ENCODE measurements around the gene HAPLN2. TPM values are rescaled to one million over a fixed set of nuclear protein-coding genes. Genes with fewer than 3 reads are reported as not detected.
"Not testable (repeated sequence)": the region's sequence is repeated elsewhere in the genome, so short reads cannot be mapped to it uniquely, and the experiment has no call there.

Gene HAPLN2
- total and polyA plus RNA-seq, 2 donors = 0.09 to 0.50 TPM

GRCh38 chr1:156608036-156608674 lies 11.1 kb upstream of the HAPLN2 start:
- 34% methylated on average over 7 of the region's 7 CpGs for WGBS
- no peaks in the 10 kb centered on the region for H3K36me3 ChIP-seq (ENCODE audit: control insufficient read depth in 2 of 2, insufficient read depth in 2 of 2, low read length in 1 of 2)
- no peaks in the 10 kb centered on the region for H3K9me3 ChIP-seq (ENCODE audit: control insufficient read depth in 2 of 2, insufficient read depth in 1 of 2, low read length in 1 of 2)
- H3K27ac ChIP-seq (ENCODE audit: low read depth in 1 of 2, low read length in 1 of 2) = no peak overlapping the region
- peaks cover 0 to 22% of the 10 kb centered on the region in 2 donors for H3K27me3 ChIP-seq (ENCODE audit: control insufficient read depth in 2 of 2, insufficient read depth in 1 of 2, low read length in 1 of 2)
- no peak overlapping the region for H3K4me3 ChIP-seq (ENCODE audit: low read length in 2 of 2)
- DNase-seq (ENCODE audit: low read depth in 6 of 9, low spot score in 9 of 9) = peak in 7 of 9 donors; percentile 62 to 87 (median 72)
- H3K4me1 ChIP-seq (ENCODE audit: control insufficient read depth in 2 of 2, insufficient read depth in 2 of 2, low read length in 2 of 2) = peaks cover 0 to 4% of the 10 kb centered on the region in 2 donors

GRCh38 chr1:156608981-156609380 lies 10.2 kb upstream of the HAPLN2 start:
- H3K36me3 ChIP-seq (ENCODE audit: control insufficient read depth in 2 of 2, insufficient read depth in 2 of 2, low read length in 1 of 2) = no peaks in the 10 kb centered on the region
- WGBS = 42% methylated on average over 6 of the region's 6 CpGs
- H3K4me1 ChIP-seq (ENCODE audit: control insufficient read depth in 2 of 2, insufficient read depth in 2 of 2, low read length in 2 of 2) = peaks cover 0 to 4% of the 10 kb centered on the region in 2 donors
- no peak overlapping the region for H3K27ac ChIP-seq (ENCODE audit: low read depth in 1 of 2, low read length in 1 of 2)
- H3K27me3 ChIP-seq (ENCODE audit: control insufficient read depth in 2 of 2, insufficient read depth in 1 of 2, low read length in 1 of 2) = peaks cover 0 to 27% of the 10 kb centered on the region in 2 donors
- DNase-seq (ENCODE audit: low read depth in 6 of 9, low spot score in 9 of 9) = peak in 3 of 9 donors; percentile 62 to 77 (median 73)
- no peaks in the 10 kb centered on the region for H3K9me3 ChIP-seq (ENCODE audit: control insufficient read depth in 2 of 2, insufficient read depth in 1 of 2, low read length in 1 of 2)
- H3K4me3 ChIP-seq (ENCODE audit: low read length in 2 of 2) = no peak overlapping the region

DNA sequence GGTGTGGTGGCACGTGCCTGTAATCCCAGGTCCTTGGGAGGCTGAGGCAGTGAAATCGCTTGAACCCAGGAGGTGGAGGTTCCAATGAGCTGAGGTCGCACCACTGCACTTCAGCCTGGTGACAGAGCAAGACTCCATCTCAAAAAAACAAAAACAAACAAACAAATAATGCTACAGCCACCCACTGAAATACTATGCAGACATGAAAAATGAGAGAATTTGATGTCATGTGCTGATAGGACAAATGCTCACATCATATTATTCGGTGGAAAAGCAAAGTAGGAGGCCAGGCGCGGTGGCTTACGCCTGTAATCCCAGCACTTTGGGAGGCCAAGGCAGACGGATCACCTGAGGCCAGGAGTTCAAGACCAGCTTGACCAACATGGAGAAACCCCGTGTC lies 9.1 kb upstream of the HAPLN2 start:
- not testable (repeated sequence) for DNase-seq (ENCODE audit: low read depth in 6 of 9, low spot score in 9 of 9)
- 97% methylated on average over 9 of the region's 9 CpGs for WGBS

GRCh38 chr1:156612666-156613065 lies 6.5 kb upstream of the HAPLN2 start:
- Histone ChIP-seq H3K4me3 (ENCODE audit: low read length in 2 of 2) (no peak overlapping the region), H3K36me3 (ENCODE audit: control insufficient read depth in 2 of 2, insufficient read depth in 2 of 2, low read length in 1 of 2) (no peaks in the 10 kb centered on the region), H3K27ac (ENCODE audit: low read depth in 1 of 2, low read length in 1 of 2) (no peak overlapping the region), H3K9me3 (ENCODE audit: control insufficient read depth in 2 of 2, insufficient read depth in 1 of 2, low read length in 1 of 2) (no peaks in the 10 kb centered on the region), H3K4me1 (ENCODE audit: control insufficient read depth in 2 of 2, insufficient read depth in 2 of 2, low read length in 2 of 2) (peaks cover 0 to 4% of the 10 kb centered on the region in 2 donors), H3K27me3 (ENCODE audit: control insufficient read depth in 2 of 2, insufficient read depth in 1 of 2, low read length in 1 of 2) (peaks cover 0 to 58% of the 10 kb centered on the region in 2 donors)
- DNase-seq (ENCODE audit: low read depth in 6 of 9, low spot score in 9 of 9) = no peak
- 51% methylated on average over 3 of the region's 3 CpGs for WGBS

More for the DNA sequence above, 9.1 kb upstream of the HAPLN2 start:
- not testable (repeated sequence) for H3K4me3 ChIP-seq (ENCODE audit: low read length in 2 of 2); H3K27ac ChIP-seq (ENCODE audit: low read depth in 1 of 2, low read length in 1 of 2); H3K9me3 ChIP-seq (ENCODE audit: control insufficient read depth in 2 of 2, insufficient read depth in 1 of 2, low read length in 1 of 2); H3K36me3 ChIP-seq (ENCODE audit: control insufficient read depth in 2 of 2, insufficient read depth in 2 of 2, low read length in 1 of 2); H3K4me1 ChIP-seq (ENCODE audit: control insufficient read depth in 2 of 2, insufficient read depth in 2 of 2, low read length in 2 of 2)
- H3K27me3 ChIP-seq (ENCODE audit: control insufficient read depth in 2 of 2, insufficient read depth in 1 of 2, low read length in 1 of 2) = peaks cover 0 to 33% of the 10 kb centered on the region in 2 donors

GRCh38 chr1:156615946-156616345 lies 3.3 kb upstream of the HAPLN2 start:
- 65% methylated on average over 4 of the region's 4 CpGs for WGBS
- peaks cover 9 to 80% of the 10 kb centered on the region in 2 donors for H3K27me3 ChIP-seq (ENCODE audit: control insufficient read depth in 2 of 2, insufficient read depth in 1 of 2, low read length in 1 of 2)
- no peak for DNase-seq (ENCODE audit: low read depth in 6 of 9, low spot score in 9 of 9)
- no peaks in the 10 kb centered on the region for H3K36me3 ChIP-seq (ENCODE audit: control insufficient read depth in 2 of 2, insufficient read depth in 2 of 2, low read length in 1 of 2)
- no peak overlapping the region for H3K27ac ChIP-seq (ENCODE audit: low read depth in 1 of 2, low read length in 1 of 2)
- H3K4me3 ChIP-seq (ENCODE audit: low read length in 2 of 2) = no peak overlapping the region
- no peaks in the 10 kb centered on the region for H3K9me3 ChIP-seq (ENCODE audit: control insufficient read depth in 2 of 2, insufficient read depth in 1 of 2, low read length in 1 of 2)
- no peaks in the 10 kb centered on the region for H3K4me1 ChIP-seq (ENCODE audit: control insufficient read depth in 2 of 2, insufficient read depth in 2 of 2, low read length in 2 of 2)

DNA sequence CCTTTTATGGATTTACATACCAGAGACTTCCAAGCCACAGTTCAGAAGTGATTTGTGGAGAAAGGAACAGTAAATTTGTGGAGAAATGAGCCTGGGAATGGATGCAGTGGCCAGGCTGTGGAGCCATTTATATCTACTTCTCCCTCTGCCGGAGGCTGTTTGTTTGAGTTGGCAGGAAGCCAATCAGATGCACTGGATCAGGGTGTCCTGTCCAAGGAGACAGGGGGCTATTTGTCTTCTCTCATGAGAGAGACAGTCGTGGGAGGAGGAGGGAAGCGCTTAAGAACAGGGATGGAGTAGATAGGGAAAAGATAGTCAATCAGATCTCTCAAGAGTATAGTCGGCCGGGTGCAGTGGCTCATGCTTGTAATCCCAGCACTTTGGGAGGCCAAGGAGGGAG lies 2.8 kb upstream of the HAPLN2 start:
- WGBS = 34% methylated on average over 5 of the region's 5 CpGs
- H3K4me3 ChIP-seq (ENCODE audit: low read length in 2 of 2) = no peak overlapping the region
- no peak for DNase-seq (ENCODE audit: low read depth in 6 of 9, low spot score in 9 of 9)
- H3K27me3 ChIP-seq (ENCODE audit: control insufficient read depth in 2 of 2, insufficient read depth in 1 of 2, low read length in 1 of 2) = peaks cover 12 to 81% of the 10 kb centered on the region in 2 donors
- no peaks in the 10 kb centered on the region for H3K4me1 ChIP-seq (ENCODE audit: control insufficient read depth in 2 of 2, insufficient read depth in 2 of 2, low read length in 2 of 2)
- H3K27ac ChIP-seq (ENCODE audit: low read depth in 1 of 2, low read length in 1 of 2) = no peak overlapping the region
- H3K36me3 ChIP-seq (ENCODE audit: control insufficient read depth in 2 of 2, insufficient read depth in 2 of 2, low read length in 1 of 2) = no peaks in the 10 kb centered on the region
- H3K9me3 ChIP-seq (ENCODE audit: control insufficient read depth in 2 of 2, insufficient read depth in 1 of 2, low read length in 1 of 2) = no peaks in the 10 kb centered on the region

GRCh38 chr1:156619582-156619955 lies 354 bp downstream of the HAPLN2 start:
- H3K4me1 ChIP-seq (ENCODE audit: control insufficient read depth in 2 of 2, insufficient read depth in 2 of 2, low read length in 2 of 2) = peaks cover 0 to 7% of the 10 kb centered on the region in 2 donors
- H3K27me3 ChIP-seq (ENCODE audit: control insufficient read depth in 2 of 2, insufficient read depth in 1 of 2, low read length in 1 of 2) = peaks cover 29 to 90% of the 10 kb centered on the region in 2 donors
- H3K27ac ChIP-seq (ENCODE audit: low read depth in 1 of 2, low read length in 1 of 2) = no peak overlapping the region
- no peaks in the 10 kb centered on the region for H3K36me3 ChIP-seq (ENCODE audit: control insufficient read depth in 2 of 2, insufficient read depth in 2 of 2, low read length in 1 of 2)
- no peak for DNase-seq (ENCODE audit: low read depth in 6 of 9, low spot score in 9 of 9)
- H3K9me3 ChIP-seq (ENCODE audit: control insufficient read depth in 2 of 2, insufficient read depth in 1 of 2, low read length in 1 of 2) = no peaks in the 10 kb centered on the region
- no peak overlapping the region for H3K4me3 ChIP-seq (ENCODE audit: low read length in 2 of 2)
- 23% methylated on average over 6 of the region's 6 CpGs for WGBS

- H3K4me1 ChIP-seq (ENCODE audit: control insufficient read depth in 2 of 2, insufficient read depth in 2 of 2, low read length in 2 of 2) = peaks cover 2 to 7% of the 10 kb centered on the region in 2 donors
- DNase-seq (ENCODE audit: low read depth in 6 of 9, low spot score in 9 of 9) = no peak
- H3K9me3 ChIP-seq (ENCODE audit: control insufficient read depth in 2 of 2, insufficient read depth in 1 of 2, low read length in 1 of 2) = no peaks in the 10 kb centered on the region
- H3K4me3 ChIP-seq (ENCODE audit: low read length in 2 of 2) = no peak overlapping the region
- H3K27me3 ChIP-seq (ENCODE audit: control insufficient read depth in 2 of 2, insufficient read depth in 1 of 2, low read length in 1 of 2) = peaks cover 54 to 94% of the 10 kb centered on the region in 2 donors
- H3K27ac ChIP-seq (ENCODE audit: low read depth in 1 of 2, low read length in 1 of 2) = no peak overlapping the region
- no peaks in the 10 kb centered on the region for H3K36me3 ChIP-seq (ENCODE audit: control insufficient read depth in 2 of 2, insufficient read depth in 2 of 2, low read length in 1 of 2)
- WGBS = 86% methylated on average over 6 of the region's 6 CpGs
These were observed 3.5 kb downstream of the HAPLN2 start for GRCh38 chr1:156622581-156623297.
